CD4-positive, alpha-beta T cell treated with Interleukin-4 for 4 hours (primary cell): ENCODE measurements around the gene TAT.
A peak's percentile ranks its signal among the peaks of the same experiment; 100 is the strongest.
"Not testable (repeated sequence)": the region's sequence is repeated elsewhere in the genome, so short reads cannot be mapped to it uniquely, and the experiment has no call there.

Source experiments
- DNase-seq: peaks from one replicate; pipeline ENCODE4 v3.0.0-alpha.2; 2020

Gene TAT

GRCh38 chr16:71576971-71577370 lies at the start of gene TAT:
TSS of gene TAT (minus strand) at chr16:71577092. CDS start at chr16:71576415, 677 bp downstream.
- no peak for DNase-seq

- DNase-seq, result no peak
Observed at GRCh38 chr16:71626018-71626857, 49.3 kb upstream of the TAT start, which contains the start of gene MARVELD3. TSS of gene MARVELD3 (plus strand) at chr16:71626184. CDS start at chr16:71626230, 46 bp downstream.

GRCh38 chr16:71625113-71625850 lies 48.4 kb upstream of the TAT start:
- no peak for DNase-seq

GRCh38 chr16:71623597-71623996 lies 46.7 kb upstream of the TAT start:
- DNase-seq, result no peak

- peak; percentile 15 for DNase-seq
Observed at GRCh38 chr16:71622088-71622487, 45.2 kb upstream of the TAT start.

GRCh38 chr16:71618429-71618828 lies 41.5 kb upstream of the TAT start:
- DNase-seq, result no peak

GRCh38 chr16:71614956-71615355 lies 38.1 kb upstream of the TAT start:
- not testable (repeated sequence) for DNase-seq

- peak; percentile 63 for DNase-seq
Observed at GRCh38 chr16:71610936-71611871, 34.3 kb upstream of the TAT start.

GRCh38 chr16:71610447-71610846 lies 33.6 kb upstream of the TAT start:
- no peak for DNase-seq

GRCh38 chr16:71609066-71609465 lies 32.2 kb upstream of the TAT start:
- no peak for DNase-seq

- DNase-seq, result no peak
Observed at GRCh38 chr16:71600822-71601221, 23.9 kb upstream of the TAT start.

GRCh38 chr16:71598426-71598825 lies 21.5 kb upstream of the TAT start:
- DNase-seq, result not testable (repeated sequence)

- not testable (repeated sequence) for DNase-seq
Observed at GRCh38 chr16:71595340-71595826, 18.5 kb upstream of the TAT start.

- DNase-seq, result no peak
Observed at GRCh38 chr16:71594000-71594646, 17.2 kb upstream of the TAT start.

- DNase-seq, result no peak
Observed at GRCh38 chr16:71593048-71593999, 16.4 kb upstream of the TAT start.

- no peak for DNase-seq
Observed at GRCh38 chr16:71591917-71592316, 15.0 kb upstream of the TAT start.

GRCh38 chr16:71590584-71590983 lies 13.7 kb upstream of the TAT start:
- no peak for DNase-seq

GRCh38 chr16:71590071-71590470 lies 13.2 kb upstream of the TAT start:
- not testable (repeated sequence) for DNase-seq

GRCh38 chr16:71589334-71589733 lies 12.4 kb upstream of the TAT start:
- DNase-seq, result not testable (repeated sequence)

- no peak for DNase-seq
Observed at GRCh38 chr16:71585318-71585703, 8.4 kb upstream of the TAT start.
